Measurements from ENCODE around the gene FIG4. TPM values are rescaled to one million over a fixed set of nuclear protein-coding genes. Genes with fewer than 3 reads are reported as not detected.
"Not testable (repeated sequence)": the region's sequence is repeated elsewhere in the genome, so short reads cannot be mapped to it uniquely, and the experiment has no call there.

Gene FIG4
- total RNA-seq, 1 experiment from 2014 or later, result 9.6 TPM

DNA sequence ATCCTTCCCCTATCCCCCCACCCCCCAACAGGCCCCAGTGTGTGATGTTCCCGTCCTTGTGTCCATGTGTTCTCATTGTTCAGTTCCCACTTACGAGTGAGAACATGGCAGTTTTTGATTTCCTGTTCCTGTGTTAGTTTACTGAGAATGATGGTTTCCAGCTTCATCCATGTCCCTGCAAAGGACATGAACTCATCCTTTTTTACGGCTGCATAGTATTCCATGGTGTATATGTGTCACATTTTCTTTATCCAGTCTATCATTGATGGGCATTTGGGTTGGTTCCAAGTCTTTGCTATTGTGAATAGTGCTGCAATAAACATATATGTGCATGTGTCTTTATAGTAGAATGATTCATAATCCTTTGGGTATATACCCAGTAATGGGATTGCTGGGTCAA, 53.7 kb downstream of the FIG4 start:
- not testable (repeated sequence) for H3K4me3 ChIP-seq; H3K27ac ChIP-seq; DNase-seq (ENCODE audit: low read depth in 1 of 2, low spot score in 2 of 2); H3K36me3 ChIP-seq; H3K4me1 ChIP-seq (replicated peaks); H3K9me3 ChIP-seq (replicated peaks); H3K27me3 ChIP-seq (replicated peaks)

DNA sequence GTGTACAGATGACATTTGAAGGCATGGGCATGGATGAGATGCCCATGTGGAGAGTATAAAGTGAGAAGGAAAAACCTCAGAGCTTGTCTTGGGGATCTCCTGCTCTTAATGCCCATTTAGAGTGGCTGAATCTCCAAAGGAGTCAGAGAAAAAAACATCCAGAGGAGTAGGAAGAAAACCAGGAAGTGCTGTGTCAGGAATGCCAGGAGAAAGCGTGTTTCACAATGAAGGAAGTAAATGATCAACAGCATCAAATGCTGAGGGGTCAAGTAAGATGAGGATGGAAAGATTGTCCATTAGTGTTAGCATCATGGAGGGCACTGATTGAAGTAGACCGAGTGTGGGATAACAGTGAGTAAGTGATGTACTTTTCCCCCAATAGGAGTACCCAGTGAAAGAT, 56.1 kb downstream of the FIG4 start:
- DNase-seq (ENCODE audit: low read depth in 1 of 2, low spot score in 2 of 2), result no peak
- Histone ChIP-seq H3K36me3 (no peaks in the 10 kb centered on the region), H3K4me1 (replicated peaks) (peaks cover 5% of the 10 kb centered on the region), H3K9me3 (replicated peaks) (no peaks in the 10 kb centered on the region), H3K27me3 (replicated peaks) (no peaks in the 10 kb centered on the region), H3K4me3 (no peak overlapping the region), H3K27ac (no peak overlapping the region)

DNA sequence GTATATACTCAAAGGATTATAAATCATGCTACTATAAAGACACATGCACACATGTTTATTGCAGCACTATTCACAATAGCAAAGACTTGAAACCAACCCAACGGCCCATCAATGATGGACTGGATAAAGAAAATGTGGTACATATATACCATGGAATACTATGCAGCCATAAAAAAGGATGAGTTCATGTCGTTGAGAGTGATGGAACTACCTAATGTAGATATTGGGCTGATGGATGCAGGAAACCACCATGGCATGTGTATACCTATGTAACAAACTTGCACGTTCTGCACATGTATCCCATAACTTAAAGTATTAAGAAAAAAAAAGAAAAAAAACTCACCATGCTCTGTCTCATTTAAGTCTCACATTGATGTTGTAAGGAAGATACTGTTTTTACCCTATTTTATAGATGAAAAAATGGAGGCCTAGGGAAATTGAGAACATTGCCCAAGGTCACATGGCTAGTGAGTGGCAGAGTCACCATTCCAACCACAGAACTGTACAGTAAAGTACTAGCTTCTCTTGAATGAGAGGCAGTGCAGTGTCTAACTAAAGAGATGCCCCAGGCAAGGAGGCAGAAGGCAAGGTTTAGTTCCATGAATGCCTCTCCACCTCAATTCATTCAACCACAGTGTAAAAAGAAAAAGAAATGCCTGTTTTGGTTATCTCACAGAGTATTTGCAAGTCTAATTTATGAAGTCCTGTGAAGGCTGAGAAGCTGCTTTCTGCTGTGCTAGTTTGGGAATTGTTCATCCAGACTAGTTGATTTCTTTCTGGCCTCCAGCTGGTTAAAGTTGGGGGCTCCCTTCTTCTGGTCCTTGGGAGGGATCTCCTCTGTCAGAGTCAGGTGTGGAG, 68.2 kb downstream of the FIG4 start:
- no peak overlapping the region for H3K27ac ChIP-seq
- no peak for DNase-seq (ENCODE audit: low read depth in 1 of 2, low spot score in 2 of 2)
- H3K27me3 ChIP-seq (replicated peaks), result no peaks in the 10 kb centered on the region
- no peaks in the 10 kb centered on the region for H3K36me3 ChIP-seq
- no peaks in the 10 kb centered on the region; the same call in 1 of the 2 replicates for H3K4me1 ChIP-seq (replicated peaks)
- no peaks in the 10 kb centered on the region for H3K9me3 ChIP-seq (replicated peaks)
- H3K4me3 ChIP-seq, result no peak overlapping the region

DNA sequence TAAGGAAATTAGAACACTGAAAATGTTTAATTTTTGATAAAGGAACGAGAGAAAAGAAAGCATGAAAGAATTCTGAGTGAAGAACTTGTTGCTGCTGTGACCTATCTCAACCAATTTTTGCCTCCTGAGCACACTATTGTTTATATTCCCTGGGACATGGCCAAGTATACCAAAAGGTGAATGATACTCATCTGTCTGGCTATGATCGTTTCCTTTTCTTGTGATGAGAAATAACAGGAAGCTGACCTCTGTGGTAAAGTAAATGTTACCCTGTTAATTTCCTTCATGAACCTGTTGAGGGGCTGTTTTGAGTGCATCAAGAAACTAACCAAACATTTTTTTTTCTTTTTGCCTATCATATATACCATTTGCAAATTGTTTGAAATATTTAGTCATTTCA, 69.1 kb downstream of the FIG4 start:
- H3K4me3 ChIP-seq, result no peak overlapping the region
- no peak for DNase-seq (ENCODE audit: low read depth in 1 of 2, low spot score in 2 of 2)
- H3K27ac ChIP-seq, result no peak overlapping the region
- no peaks in the 10 kb centered on the region for H3K9me3 ChIP-seq (replicated peaks)
- no peaks in the 10 kb centered on the region; the same call in 1 of the 2 replicates for H3K4me1 ChIP-seq (replicated peaks)
- no peaks in the 10 kb centered on the region for H3K27me3 ChIP-seq (replicated peaks)
- H3K36me3 ChIP-seq, result no peaks in the 10 kb centered on the region

DNA sequence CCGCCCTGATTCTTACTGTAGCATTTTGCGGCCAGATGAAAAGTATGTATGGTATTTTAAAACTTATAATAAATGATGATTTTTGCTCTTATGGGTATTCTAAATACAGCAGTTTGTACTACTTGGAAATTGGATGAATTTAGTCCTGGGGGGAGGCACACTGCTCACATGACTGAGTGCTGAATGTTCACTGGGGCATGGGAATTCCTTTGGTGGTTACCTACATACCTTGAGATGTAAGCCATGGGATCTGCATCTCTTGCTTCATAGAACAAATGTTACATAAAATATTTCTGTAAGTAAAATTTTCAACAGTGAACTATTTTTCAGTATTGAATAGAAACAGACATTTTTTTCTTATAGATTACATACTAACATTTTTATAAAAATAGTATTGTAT, 71.1 kb downstream of the FIG4 start:
- Histone ChIP-seq H3K27ac (no peak overlapping the region), H3K9me3 (replicated peaks) (no peaks in the 10 kb centered on the region), H3K4me3 (no peak overlapping the region), H3K36me3 (no peaks in the 10 kb centered on the region), H3K4me1 (replicated peaks) (peaks cover under 1% of the 10 kb centered on the region), H3K27me3 (replicated peaks) (no peaks in the 10 kb centered on the region)
- no peak for DNase-seq (ENCODE audit: low read depth in 1 of 2, low spot score in 2 of 2)

DNA sequence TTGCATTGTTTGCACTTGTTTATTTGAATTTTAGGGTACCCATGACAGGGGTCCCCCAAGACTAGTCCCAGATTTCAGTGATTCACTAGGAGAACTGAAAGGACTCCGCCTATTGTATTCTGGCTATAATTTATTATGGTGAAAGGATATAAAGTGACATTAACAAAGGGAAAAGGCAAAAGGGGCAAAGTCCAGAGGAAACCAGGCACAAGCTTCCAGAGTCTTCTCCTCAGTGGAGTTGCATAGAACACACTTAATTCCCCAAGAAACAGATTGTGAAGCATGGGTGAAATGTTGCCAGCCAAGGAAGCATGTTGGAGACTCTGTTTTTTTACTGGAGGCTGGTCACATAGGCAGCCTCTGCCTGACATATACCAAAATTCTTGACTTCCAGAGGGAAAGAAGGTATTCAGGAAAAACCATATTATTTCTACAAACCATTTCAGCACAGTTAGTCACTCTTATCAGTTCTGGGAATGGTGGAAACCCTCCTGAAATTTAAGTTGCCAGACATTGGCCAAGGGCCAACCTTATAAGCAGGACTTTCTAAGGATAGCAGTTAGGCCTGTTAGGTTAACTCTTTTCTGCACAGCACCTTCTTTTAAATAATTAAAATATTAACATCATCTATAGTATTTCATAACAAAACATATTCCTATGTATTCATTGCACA, 71.8 kb downstream of the FIG4 start:
- no peak for DNase-seq (ENCODE audit: low read depth in 1 of 2, low spot score in 2 of 2)
- H3K9me3 ChIP-seq (replicated peaks), result no peaks in the 10 kb centered on the region
- H3K27ac ChIP-seq, result no peak overlapping the region
- H3K27me3 ChIP-seq (replicated peaks), result no peaks in the 10 kb centered on the region
- H3K36me3 ChIP-seq, result no peaks in the 10 kb centered on the region
- peaks cover 8% of the 10 kb centered on the region for H3K4me1 ChIP-seq (replicated peaks)
- H3K4me3 ChIP-seq, result no peak overlapping the region

DNA sequence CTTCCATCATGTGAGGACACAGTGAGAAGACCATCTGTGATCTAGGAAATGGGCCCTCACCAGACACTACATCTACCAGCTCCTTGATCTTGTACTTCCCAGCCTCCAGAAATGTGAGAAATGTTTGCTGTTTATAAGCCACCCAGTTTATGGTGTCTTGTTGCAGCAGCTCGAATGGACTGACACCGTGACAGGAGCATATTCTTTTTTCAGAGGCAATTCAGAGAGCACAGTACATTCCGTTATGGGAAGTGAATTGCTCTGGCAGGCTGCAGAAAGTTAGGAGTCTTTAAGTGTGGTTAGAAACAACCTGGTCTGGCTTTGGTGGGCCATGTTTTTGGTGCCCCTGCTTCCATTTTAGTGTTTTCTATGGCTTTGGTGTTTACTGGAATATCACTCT, 75.1 kb downstream of the FIG4 start:
- Histone ChIP-seq H3K4me1 (replicated peaks) (peaks cover 22% of the 10 kb centered on the region), H3K27me3 (replicated peaks) (no peaks in the 10 kb centered on the region), H3K36me3 (no peaks in the 10 kb centered on the region), H3K9me3 (replicated peaks) (no peaks in the 10 kb centered on the region), H3K27ac (no peak overlapping the region), H3K4me3 (no peak overlapping the region)
- no peak for DNase-seq (ENCODE audit: low read depth in 1 of 2, low spot score in 2 of 2)

DNA sequence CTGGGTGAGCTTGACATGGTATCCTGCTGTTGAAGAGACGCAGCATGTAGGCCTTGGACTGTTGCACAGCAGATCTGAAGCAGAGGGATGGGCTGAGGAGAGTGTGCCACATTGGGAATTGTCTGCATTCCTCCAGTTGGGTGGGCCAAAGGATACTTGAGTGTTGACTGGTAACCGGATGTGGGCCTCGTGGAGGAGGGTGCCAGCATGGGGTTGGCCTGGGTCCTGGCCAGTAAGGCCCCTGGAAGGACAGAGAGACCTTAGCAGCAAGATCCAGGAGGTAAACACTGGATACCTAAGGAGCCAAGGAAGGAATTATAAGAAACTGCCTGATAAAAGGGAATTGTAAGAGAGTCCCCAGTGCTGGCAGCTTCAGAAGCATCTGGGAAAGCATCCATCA, 76.9 kb downstream of the FIG4 start:
- peak overlapping the region; percentile 93 for H3K27ac ChIP-seq
- peak; percentile 86 to 92 for DNase-seq (ENCODE audit: low read depth in 1 of 2, low spot score in 2 of 2)

DNA sequence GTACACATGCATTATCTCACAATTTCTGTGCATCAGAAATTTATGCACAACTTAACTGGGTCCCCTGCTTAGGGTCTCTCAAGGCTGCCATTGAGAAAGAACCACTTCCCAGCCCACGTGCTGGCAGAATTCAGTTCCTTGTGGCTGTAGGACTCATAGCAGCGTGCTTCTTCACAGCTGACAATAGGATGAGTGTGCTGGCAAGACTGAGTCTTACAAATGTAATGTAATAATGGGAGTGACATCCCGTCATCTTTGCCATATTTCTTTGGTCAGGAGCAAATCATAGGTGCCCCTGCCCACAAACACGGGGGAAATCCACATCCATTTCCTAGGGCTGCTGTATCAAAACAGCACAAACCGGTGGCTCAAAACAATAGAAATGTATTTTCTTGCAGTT, 77.4 kb downstream of the FIG4 start:
- Histone ChIP-seq H3K36me3 (no peaks in the 10 kb centered on the region), H3K4me3 (no peak overlapping the region), H3K27me3 (replicated peaks) (no peaks in the 10 kb centered on the region), H3K4me1 (replicated peaks) (peaks cover 37% of the 10 kb centered on the region), H3K27ac (peak overlapping the region; percentile 93), H3K9me3 (replicated peaks) (no peaks in the 10 kb centered on the region)
- peak; percentile 61 to 64 for DNase-seq (ENCODE audit: low read depth in 1 of 2, low spot score in 2 of 2)

More for the DNA sequence above, 76.9 kb downstream of the FIG4 start:
- H3K27me3 ChIP-seq (replicated peaks), result no peaks in the 10 kb centered on the region
- H3K4me3 ChIP-seq, result no peak overlapping the region
- no peaks in the 10 kb centered on the region for H3K36me3 ChIP-seq
- peaks cover 32% of the 10 kb centered on the region for H3K4me1 ChIP-seq (replicated peaks)
- no peaks in the 10 kb centered on the region for H3K9me3 ChIP-seq (replicated peaks)

DNA sequence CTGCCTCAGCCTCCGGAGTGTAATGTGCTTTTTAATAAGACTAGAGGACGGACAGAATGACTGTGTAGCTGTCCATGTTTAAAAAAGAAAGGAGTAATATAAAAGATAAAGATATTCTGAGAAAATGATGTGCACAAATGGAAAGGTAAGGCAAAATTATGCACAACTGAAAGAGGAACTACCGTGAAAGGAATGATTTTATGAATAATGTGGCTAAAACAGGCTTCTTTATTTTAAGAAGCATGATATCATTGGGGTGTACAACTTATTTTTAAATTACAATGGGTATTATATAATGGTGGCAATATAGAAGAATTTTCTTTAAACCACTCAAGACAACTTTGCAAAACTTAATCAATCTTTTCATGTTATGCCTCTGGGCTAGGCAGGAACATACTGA, 78.1 kb downstream of the FIG4 start:
- no peak for DNase-seq (ENCODE audit: low read depth in 1 of 2, low spot score in 2 of 2)
- Histone ChIP-seq H3K4me3 (no peak overlapping the region), H3K36me3 (no peaks in the 10 kb centered on the region), H3K4me1 (replicated peaks) (peaks cover 42% of the 10 kb centered on the region), H3K27ac (peak overlapping the region; percentile 93), H3K9me3 (replicated peaks) (no peaks in the 10 kb centered on the region), H3K27me3 (replicated peaks) (no peaks in the 10 kb centered on the region)

DNA sequence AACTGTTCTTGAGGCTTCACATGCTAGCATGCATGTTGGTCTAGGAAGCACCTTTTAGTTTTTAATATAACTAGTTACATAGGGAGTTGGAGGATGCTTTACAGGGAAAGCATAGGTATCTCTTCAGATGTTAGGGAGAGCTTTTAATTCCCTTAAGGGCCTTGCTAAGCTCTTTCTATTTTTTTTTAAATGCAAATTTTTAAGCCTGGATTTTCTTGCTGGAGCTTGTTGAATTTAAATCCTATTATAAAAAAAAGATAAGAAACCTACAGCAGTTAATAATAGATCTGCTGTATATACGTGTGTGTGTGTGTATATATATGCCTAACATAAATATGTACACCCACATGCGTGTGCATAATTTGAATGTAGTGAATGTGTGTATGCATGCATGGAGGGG, 79.0 kb downstream of the FIG4 start:
- Histone ChIP-seq H3K4me1 (replicated peaks) (peaks cover 42% of the 10 kb centered on the region), H3K36me3 (no peaks in the 10 kb centered on the region), H3K27me3 (replicated peaks) (no peaks in the 10 kb centered on the region), H3K4me3 (no peak overlapping the region), H3K9me3 (replicated peaks) (no peaks in the 10 kb centered on the region), H3K27ac (no peak overlapping the region)
- DNase-seq (ENCODE audit: low read depth in 1 of 2, low spot score in 2 of 2), result no peak

DNA sequence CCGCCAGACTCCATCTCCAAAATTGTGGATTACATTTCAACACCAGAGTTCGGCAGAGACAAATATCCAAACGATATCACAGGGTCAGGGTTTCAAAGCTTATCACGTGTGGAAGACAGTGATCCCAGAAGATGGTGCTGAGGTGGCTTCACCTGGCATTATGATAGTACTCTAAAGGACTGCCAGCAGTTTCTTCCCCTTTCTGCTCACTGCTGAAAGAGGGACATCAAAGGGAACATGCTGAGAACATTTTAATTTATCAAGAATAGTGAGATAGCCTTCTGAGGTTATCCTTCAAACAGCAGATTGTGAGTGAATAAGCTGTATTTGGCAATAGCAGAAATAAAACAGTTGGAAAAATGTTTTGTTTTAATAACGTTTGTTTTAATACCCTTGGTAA, 79.7 kb downstream of the FIG4 start:
- no peaks in the 10 kb centered on the region for H3K27me3 ChIP-seq (replicated peaks)
- H3K27ac ChIP-seq, result no peak overlapping the region
- H3K4me1 ChIP-seq (replicated peaks), result peaks cover 42% of the 10 kb centered on the region
- H3K4me3 ChIP-seq, result no peak overlapping the region
- no peak for DNase-seq (ENCODE audit: low read depth in 1 of 2, low spot score in 2 of 2)
- no peaks in the 10 kb centered on the region for H3K9me3 ChIP-seq (replicated peaks)
- no peaks in the 10 kb centered on the region for H3K36me3 ChIP-seq

DNA sequence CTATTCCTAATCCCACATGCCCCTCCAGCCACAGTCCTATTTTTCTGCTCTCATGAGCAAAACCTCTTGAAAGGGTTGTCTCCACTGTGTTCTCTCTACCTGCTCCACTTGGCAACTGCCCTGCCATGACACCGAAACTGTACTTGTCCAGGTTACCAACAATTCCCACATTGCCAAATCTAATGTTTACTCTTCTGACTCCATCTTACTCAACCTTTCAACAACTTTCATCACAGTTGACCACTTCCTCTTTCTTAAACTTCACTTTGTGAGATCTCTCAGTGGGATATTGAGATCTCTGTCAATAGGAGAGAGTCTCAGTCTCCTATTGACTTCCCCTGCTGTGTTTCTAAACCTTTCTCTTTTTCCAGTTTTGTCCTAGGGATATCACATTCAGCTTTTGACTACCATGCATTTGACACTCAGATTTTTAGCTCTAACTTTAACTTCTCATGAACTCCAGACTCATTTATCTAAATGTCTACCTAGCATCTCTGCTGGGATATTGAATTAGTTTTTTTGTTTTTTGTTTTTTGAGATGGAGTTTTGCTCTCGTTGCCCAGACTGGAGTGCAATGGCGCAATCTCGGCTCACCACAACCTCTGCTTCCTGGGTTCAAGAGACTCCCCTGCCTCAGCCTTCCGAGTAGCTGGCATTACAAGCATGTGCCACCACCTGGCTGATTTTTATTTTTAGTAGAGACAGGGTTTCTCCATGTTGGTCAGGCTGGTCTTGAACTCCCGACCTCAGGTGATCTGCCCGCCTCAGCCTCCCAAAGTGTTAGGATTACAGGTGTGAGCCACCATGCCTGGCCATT, 81.1 kb downstream of the FIG4 start:
- H3K27ac ChIP-seq; H3K36me3 ChIP-seq; H3K4me3 ChIP-seq; DNase-seq (ENCODE audit: low read depth in 1 of 2, low spot score in 2 of 2); H3K27me3 ChIP-seq (replicated peaks); H3K9me3 ChIP-seq (replicated peaks): not testable (repeated sequence)
- H3K4me1 ChIP-seq (replicated peaks), result peaks cover 41% of the 10 kb centered on the region
